Common myeloid progenitor, CD34-positive (primary cell): Measurements from ENCODE around the gene MRPS26.
"Not testable (repeated sequence)": the region's sequence is repeated elsewhere in the genome, so short reads cannot be mapped to it uniquely, and the experiment has no call there.

Experiments used
- CTCF ChIA-PET: fragments of 350-600 bp; sonication (Branson Sonifier 250); formaldehyde crosslinking; loops from one replicate; lab custom pipeline; 2021; ENCODE audit warnings: antibody characterized with exemption; lab: Charles Lee
- POLR2A ChIA-PET: fragments of 350-600 bp; sonication (Branson Sonifier 250); formaldehyde crosslinking; loops from one replicate; lab custom pipeline; 2021; ENCODE audit warnings: antibody characterized with exemption; lab: Charles Lee
- DNase-seq, 3 donors: peaks; one replicate each; pipeline versions ENCODE4 v3.0.0 to v3.0.0-alpha.2; 2013
- H3K27ac ChIP-seq, 2 experiments: 1 replicate in 1 of 2; 2 replicates in 1 of 2; pipeline ENCODE4 v1.7.0; 2013; ENCODE audit warnings: inconsistent platforms in 2 of 2, low read length in 2 of 2, mild to moderate bottlenecking in 2 of 2, low read depth in 1 of 2, moderate library complexity in 1 of 2; ENCODE audit not compliant: severe bottlenecking in 2 of 2, insufficient read depth in 1 of 2, poor library complexity in 1 of 2
- H3K27me3 ChIP-seq, 5 experiments: replicated peaks in 2 of 5; 1 replicate in 3 of 5; 2 replicates in 2 of 5; pipeline versions ENCODE4 v1.6.1 to v1.7.0; 2013; ENCODE audit warnings: low read length in 4 of 5, mild to moderate bottlenecking in 2 of 5, moderate library complexity in 2 of 5, inconsistent platforms in 1 of 5; ENCODE audit not compliant: insufficient read depth in 5 of 5, control insufficient read depth in 4 of 5
- H3K36me3 ChIP-seq, 4 experiments: 1 replicate in 2 of 4; 2 replicates in 2 of 4; pipeline versions ENCODE4 v1.6.1 to v1.7.0; 2013; ENCODE audit warnings: low read length in 3 of 4, control low read depth in 1 of 4, mild to moderate bottlenecking in 1 of 4; ENCODE audit not compliant: control insufficient read depth in 4 of 4, insufficient read depth in 4 of 4
- H3K4me1 ChIP-seq, 4 experiments: 1 replicate in 3 of 4; 2 replicates in 1 of 4; pipeline versions ENCODE4 v1.6.1 to v1.7.1; 2013; ENCODE audit warnings: low read length in 3 of 4, mild to moderate bottlenecking in 3 of 4, control low read depth in 1 of 4, inconsistent platforms in 1 of 4, moderate library complexity in 1 of 4; ENCODE audit not compliant: control insufficient read depth in 4 of 4, insufficient read depth in 4 of 4; ENCODE audit errors: control extremely low read depth in 1 of 4
- H3K4me3 ChIP-seq, 7 experiments: 1 replicate in 4 of 7; 2 replicates in 3 of 7; pipeline versions ENCODE4 v1.5.1 to v1.7.0; 2013; ENCODE audit warnings: mild to moderate bottlenecking in 7 of 7, low read length in 6 of 7, moderate library complexity in 6 of 7, inconsistent platforms in 2 of 7, low read depth in 2 of 7, control low read depth in 1 of 7; ENCODE audit not compliant: insufficient read depth in 4 of 7, control insufficient read depth in 1 of 7; ENCODE audit errors: extremely low read depth in 1 of 7
- H3K9me3 ChIP-seq, 5 experiments: 1 replicate in 4 of 5; 2 replicates in 1 of 5; pipeline versions ENCODE4 v1.6.1 to v1.7.1; 2013; ENCODE audit warnings: low read length in 4 of 5, mild to moderate bottlenecking in 2 of 5, inconsistent platforms in 1 of 5, low read depth in 1 of 5, moderate library complexity in 1 of 5; ENCODE audit not compliant: control insufficient read depth in 4 of 5, insufficient read depth in 2 of 5; ENCODE audit errors: control extremely low read depth in 1 of 5
- WGBS: methylation state at CpG from one replicate; pipeline ENCODE4 v1.1.5; 2013; ENCODE audit not compliant: insufficient coverage; 5-methylcytosine and 5-hydroxymethylcytosine counted together

Gene MRPS26

DNA sequence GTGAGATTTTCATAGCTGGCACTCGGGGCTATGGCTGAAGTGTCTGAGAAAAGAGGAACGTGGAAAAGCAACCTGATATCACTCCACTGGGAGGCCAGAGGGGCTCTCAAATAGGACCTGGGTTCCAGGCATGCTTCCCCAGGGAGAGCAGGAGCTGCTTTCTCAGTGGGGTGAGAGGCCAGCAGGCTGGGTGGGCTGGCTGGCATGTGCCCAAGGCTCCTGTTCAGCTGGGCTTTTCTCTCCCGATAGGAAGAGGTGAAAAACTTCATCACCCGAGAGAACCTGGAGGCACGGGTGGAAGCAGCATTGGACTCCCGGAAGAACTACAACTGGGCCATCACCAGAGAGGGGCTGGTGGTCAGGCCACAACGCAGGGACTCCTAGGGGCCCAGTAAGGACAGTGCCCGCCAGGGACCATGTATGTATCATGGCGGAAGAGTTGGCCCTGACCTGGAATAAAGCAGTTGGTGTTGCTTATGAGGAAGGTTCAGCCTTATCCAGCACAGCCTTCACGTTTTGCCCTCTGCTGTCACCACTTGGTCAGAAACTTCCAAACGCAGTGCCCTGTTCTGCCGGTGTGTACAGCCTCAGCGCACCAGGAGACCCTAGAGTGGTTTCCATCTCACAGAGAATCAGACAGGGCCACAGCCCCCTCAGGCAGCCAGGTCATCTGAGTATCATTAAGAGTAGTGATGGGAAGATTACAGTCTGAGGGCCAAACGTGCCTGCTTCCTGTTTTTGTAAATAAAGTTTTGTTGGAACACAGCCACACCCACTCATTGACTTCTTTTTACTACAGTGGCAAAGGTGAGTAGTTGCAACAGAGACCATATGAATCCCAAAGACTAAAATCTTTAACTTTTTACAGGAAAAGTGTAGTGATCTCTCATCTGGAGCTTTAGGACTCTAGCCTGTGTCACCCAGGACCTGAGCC, 1.9 kb downstream of the MRPS26 start:
- Histone ChIP-seq H3K27me3 (no peaks in the 10 kb centered on the region), H3K9me3 (no peaks in the 10 kb centered on the region), H3K36me3 (peaks cover 4 to 36% (median 20%) of the 10 kb centered on the region in 4 experiments), H3K4me3 (peak overlapping the region in 1 of 7 experiments; percentile 92), H3K27ac (no peak overlapping the region), H3K4me1 (peaks cover 2 to 31% (median 27%) of the 10 kb centered on the region in 4 experiments)
- peak; percentile 15 to 61 (median 43) for DNase-seq
- CTCF ChIA-PET, result interaction anchor here (0.8 to 1.5 kb wide), 3 partner anchors 9 to 267 kb away, joined by 3 to 4 read pairs (median 3); no protein-coding TSS in a partner anchor
- WGBS, result 94% methylated on average over 12 of the region's 14 CpGs
- POLR2A ChIA-PET, result no interaction called here

DNA sequence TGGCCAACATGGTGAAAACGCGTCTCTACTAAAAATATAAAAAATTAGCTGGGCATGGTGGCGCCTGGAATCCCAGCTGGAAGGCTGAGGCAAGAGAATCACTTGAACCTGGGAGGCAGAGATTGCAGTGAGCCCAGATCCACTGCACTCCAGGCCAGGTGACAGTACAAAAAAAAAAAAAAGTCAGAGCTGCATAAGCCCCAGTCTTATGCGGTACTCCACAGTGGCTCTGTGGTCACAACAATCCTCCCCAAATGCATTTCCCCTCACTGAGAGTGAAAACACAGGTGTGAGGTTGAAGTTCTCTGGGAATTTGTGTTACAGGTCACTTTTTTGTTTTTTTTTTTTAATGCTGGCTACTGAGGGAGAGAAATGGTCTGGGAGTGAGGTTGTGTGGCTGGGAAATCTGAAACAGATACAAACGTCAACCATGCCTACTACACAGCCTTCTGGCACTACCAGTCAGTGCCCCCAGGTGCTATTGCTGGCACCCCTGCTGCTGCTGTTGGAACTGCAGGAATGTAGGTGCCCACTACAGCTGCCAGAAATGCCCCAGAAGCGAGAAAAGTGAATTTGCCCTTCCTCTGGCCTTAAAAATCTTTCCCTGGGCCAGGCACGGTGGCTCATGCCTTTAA, 5.7 kb downstream of the MRPS26 start:
- no peaks in the 10 kb centered on the region for H3K27me3 ChIP-seq
- ChIA-PET POLR2A (no interaction called here), CTCF (interaction anchor here (0.7 to 4.1 kb wide), 5 partner anchors 26 to 67 kb away, joined by 3 to 19 read pairs (median 3); no protein-coding TSS in a partner anchor)
- peak in 2 of 3 donors; percentile 56 to 65 for DNase-seq
- H3K9me3 ChIP-seq, result no peaks in the 10 kb centered on the region
- H3K4me1 ChIP-seq, result peaks cover 0 to 15% (median 10%) of the 10 kb centered on the region in 4 experiments
- no peak overlapping the region for H3K4me3 ChIP-seq
- WGBS, result 88% methylated on average over 6 of the region's 7 CpGs
- peaks cover 4 to 36% (median 20%) of the 10 kb centered on the region in 4 experiments for H3K36me3 ChIP-seq
- H3K27ac ChIP-seq, result no peak overlapping the region

DNA sequence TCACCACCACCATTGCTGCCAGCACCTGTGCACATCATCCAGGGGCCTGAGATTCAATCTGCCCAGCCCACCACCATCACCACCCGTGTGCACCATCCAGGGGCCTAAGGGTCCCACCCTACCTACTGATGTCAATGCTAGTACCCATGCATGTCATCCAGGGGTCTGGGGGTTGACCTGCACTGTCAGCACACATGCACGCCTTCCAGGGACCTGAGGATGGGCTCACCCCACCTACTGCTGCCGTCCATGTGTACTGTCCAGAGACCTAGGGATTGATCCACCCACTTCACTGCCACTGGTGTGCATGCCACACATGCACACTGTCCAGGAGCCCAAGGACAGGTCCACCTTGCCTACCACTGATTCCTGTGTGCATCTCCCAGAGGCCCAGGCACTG, 13.6 kb downstream of the MRPS26 start:
- WGBS, result 100% methylated on average over 3 of the region's 3 CpGs
- no peaks in the 10 kb centered on the region for H3K27me3 ChIP-seq
- ChIA-PET POLR2A (no interaction called here), CTCF (interaction anchor here (1.2 kb wide), 1 partner anchor 9 kb away, joined by 5 read pairs; no protein-coding TSS in a partner anchor)
- no peak overlapping the region for H3K27ac ChIP-seq
- H3K9me3 ChIP-seq, result no peaks in the 10 kb centered on the region
- H3K4me1 ChIP-seq, result no peaks in the 10 kb centered on the region
- no peak overlapping the region for H3K4me3 ChIP-seq
- no peak for DNase-seq
- H3K36me3 ChIP-seq, result peaks cover 0 to 9% (median 3%) of the 10 kb centered on the region in 4 experiments

DNA sequence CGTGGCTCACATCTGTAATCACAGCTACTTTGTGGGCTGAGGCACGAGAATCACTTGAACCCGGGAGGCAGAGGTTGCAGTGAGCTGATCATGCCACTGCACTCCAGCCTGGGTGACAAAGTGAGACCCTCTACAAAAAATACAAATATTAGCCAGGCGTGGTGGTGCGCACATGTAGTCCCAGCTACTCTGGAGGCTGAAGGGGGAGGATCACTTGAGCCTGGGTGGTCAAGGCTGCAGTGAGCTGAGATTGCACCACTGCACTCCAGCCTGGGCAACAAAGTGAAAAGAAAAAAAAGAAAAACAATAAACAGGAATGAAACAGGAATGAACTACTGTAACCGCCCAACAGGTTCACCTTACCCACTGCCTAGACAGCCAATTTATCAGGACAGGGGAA, 18.3 kb downstream of the MRPS26 start:
- 80% methylated on average over 6 of the region's 6 CpGs for WGBS
- H3K9me3 ChIP-seq, H3K4me1 ChIP-seq, POLR2A ChIA-PET, H3K27me3 ChIP-seq, H3K4me3 ChIP-seq, DNase-seq, H3K27ac ChIP-seq: not testable (repeated sequence)
- H3K36me3 ChIP-seq, result peaks cover 4 to 17% (median 7%) of the 10 kb centered on the region in 4 experiments
- CTCF ChIA-PET, result interaction anchor here (1.0 to 1.9 kb wide), 2 partner anchors 11 kb away, joined by 3 to 8 read pairs; no protein-coding TSS in a partner anchor

DNA sequence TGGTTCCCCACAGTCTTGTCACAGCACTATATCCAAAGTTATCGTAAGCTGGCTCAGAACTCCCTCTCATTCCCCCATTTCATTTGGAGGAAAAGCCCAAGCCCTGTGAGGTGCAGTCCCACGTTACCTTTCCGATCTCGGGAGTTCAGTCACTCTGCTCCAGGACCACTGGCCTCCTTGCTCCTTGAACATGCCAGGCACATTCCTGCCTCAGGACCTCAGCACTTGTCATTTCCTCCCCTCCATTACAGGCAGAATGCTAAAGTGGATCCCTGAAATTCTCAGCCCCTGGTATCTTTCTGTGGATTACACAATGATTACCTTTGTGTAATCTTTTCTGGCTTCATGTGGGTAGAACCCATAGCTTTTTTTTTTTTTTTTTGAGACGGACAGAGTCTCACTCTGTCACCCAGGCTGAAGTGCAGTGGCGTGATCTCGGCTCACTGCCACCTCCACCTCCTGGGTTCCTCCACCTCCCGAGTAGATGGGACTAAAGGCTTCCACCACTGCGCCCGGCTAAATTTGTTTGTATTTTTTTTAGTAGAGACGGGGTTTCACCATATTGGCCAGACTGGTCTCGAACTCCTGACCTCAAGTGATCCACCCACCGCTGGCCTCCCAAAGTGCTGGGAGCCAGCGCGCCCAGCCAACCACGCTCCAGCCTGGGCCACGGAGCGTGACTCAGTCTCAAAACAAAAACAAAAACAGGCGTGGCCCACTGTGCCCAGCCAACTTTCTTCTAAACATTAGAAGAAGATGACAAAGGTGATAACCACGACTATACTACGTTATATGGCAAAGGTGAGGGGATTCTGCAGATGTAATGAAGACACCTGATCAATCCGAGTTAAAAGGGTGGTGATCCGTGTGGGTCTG, 21.5 kb downstream of the MRPS26 start:
- ChIA-PET CTCF (interaction anchor here (1.1 to 9.7 kb wide), 6 partner anchors 10 to 48 kb away, joined by 3 to 64 read pairs (median 14); partner anchors contain the start of gene AVP), POLR2A (interaction anchor here (0.6 kb wide), 1 partner anchor 40 kb away, joined by 4 read pairs; no protein-coding TSS in a partner anchor)
- no peak for DNase-seq
- Histone ChIP-seq H3K9me3 (no peaks in the 10 kb centered on the region), H3K4me3 (no peak overlapping the region), H3K27ac (no peak overlapping the region), H3K4me1 (peaks cover 0 to 22% (median 15%) of the 10 kb centered on the region in 4 experiments), H3K27me3 (no peaks in the 10 kb centered on the region), H3K36me3 (peaks cover 4 to 15% (median 6%) of the 10 kb centered on the region in 4 experiments)
- 94% methylated on average over 22 of the region's 23 CpGs for WGBS

DNA sequence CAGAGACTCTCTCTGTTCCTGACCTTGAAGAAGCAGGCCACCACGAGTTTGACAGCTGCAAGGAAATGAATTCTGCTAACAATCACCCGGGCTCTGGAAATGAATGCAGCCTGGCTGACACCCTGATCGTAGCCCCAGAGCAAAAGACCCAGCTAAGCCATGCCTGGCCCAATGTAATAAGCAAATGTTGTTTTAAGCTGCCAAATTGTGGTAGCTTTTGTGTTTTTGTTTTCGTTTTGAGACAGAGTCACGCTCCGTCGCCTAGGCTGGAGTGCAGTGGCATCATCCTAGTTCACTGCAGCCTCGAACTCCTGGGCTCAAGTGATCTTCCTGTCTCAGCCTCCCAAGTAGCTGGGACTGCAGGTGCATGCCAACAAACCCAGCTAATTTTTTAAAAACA, 22.2 kb downstream of the MRPS26 start:
- ChIA-PET POLR2A (interaction anchor here (0.6 kb wide), 1 partner anchor 39 kb away, joined by 4 read pairs; no protein-coding TSS in a partner anchor), CTCF (interaction anchor here (0.8 to 9.7 kb wide), 7 partner anchors 11 to 66 kb away, joined by 3 to 64 read pairs (median 10); partner anchors contain the start of gene AVP)
- Histone ChIP-seq H3K9me3 (no peaks in the 10 kb centered on the region), H3K4me3 (no peak overlapping the region), H3K27me3 (no peaks in the 10 kb centered on the region), H3K4me1 (peaks cover 0 to 29% (median 21%) of the 10 kb centered on the region in 4 experiments), H3K27ac (no peak overlapping the region), H3K36me3 (peaks cover 4 to 15% (median 6%) of the 10 kb centered on the region in 4 experiments)
- DNase-seq, result no peak
- 76% methylated on average over 8 of the region's 8 CpGs for WGBS
